Activated naive CD4-positive, alpha-beta T cell treated with anti-CD3 and anti-CD28 coated beads, Interleukin-2, amount 50 U/mL, for 72 hours (primary cell): Measurements from ENCODE around the gene RXFP4. TPM values are rescaled to one million over a fixed set of nuclear protein-coding genes. Genes with fewer than 3 reads are reported as not detected.

Experiments
- ATAC-seq, 2 donors: fragments of 150-1000 bp; cut with Tn5 transposase; 2 replicates each; pipeline ENCODE4 v1.10.0; 2021; ENCODE audit warnings: mild to moderate bottlenecking in 2 of 2, moderate library complexity in 2 of 2
- DNase-seq, 2 donors: peaks; one replicate each; pipeline ENCODE4 v3.0.0; 2021 to 2022; ENCODE audit warnings: low spot score in 2 of 2
- H3K27ac Mint-ChIP-seq, 2 donors: one replicate each; pipeline ENCODE4 v1.8.0; 2022; ENCODE audit warnings: mild to moderate bottlenecking in 2 of 2, mixed read lengths in 2 of 2
- H3K36me3 Mint-ChIP-seq, 2 donors: one replicate each; pipeline ENCODE4 v1.8.0; 2022; ENCODE audit warnings: mixed read lengths in 2 of 2
- H3K9me3 Mint-ChIP-seq, 2 donors: one replicate each; pipeline ENCODE4 v1.8.0; 2022; ENCODE audit warnings: mixed read lengths in 2 of 2
- total RNA-seq, 2 donors: library from RNA; stranded (reverse); gene quantifications; one replicate each; pipeline ENCODE4 v1.2.3, GENCODE V29; 2022

RXFP4 gene
- total RNA-seq, 2 donors from 2014 or later = not detected

GRCh38 chr1:155967341-155968050 is 26.1 kb downstream of the RXFP4 start:
- peaks cover 10 to 11% of the 10 kb centered on the region in 2 donors for H3K36me3 Mint-ChIP-seq
- no peak for DNase-seq
- no peaks in the 10 kb centered on the region for H3K9me3 Mint-ChIP-seq
- peak overlapping the region; percentile 87 to 97 for H3K27ac Mint-ChIP-seq
- no peak for ATAC-seq

DNA sequence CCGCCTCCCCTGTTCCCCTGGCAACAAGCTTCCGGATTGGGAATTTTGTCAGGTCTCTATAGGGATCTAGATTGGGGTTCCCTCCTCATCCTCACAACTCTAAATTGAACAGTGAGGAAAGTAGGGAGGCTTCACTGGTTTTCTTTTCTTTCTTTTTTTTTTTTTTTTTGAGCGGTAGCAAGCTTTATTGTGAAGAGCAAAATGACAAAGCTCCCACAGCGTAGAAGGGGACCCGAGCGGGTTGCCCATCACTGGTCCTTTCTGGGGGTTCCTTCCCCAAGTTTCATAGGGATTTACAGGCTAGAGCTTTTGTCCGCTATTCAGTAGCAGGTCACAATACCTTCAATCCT is 26.6 kb downstream of the RXFP4 start:
- Mint-ChIP-seq H3K27ac (peak overlapping the region; percentile 87 to 97), H3K9me3 (no peaks in the 10 kb centered on the region), H3K36me3 (peaks cover 10 to 16% of the 10 kb centered on the region in 2 donors)
- ATAC-seq (no peak), DNase-seq (no peak)

GRCh38 chr1:155968670-155969069 is 27.2 kb downstream of the RXFP4 start:
- ATAC-seq (no peak), DNase-seq (no peak)
- peaks cover 10 to 20% of the 10 kb centered on the region in 2 donors for H3K36me3 Mint-ChIP-seq
- H3K27ac Mint-ChIP-seq = peak overlapping the region; percentile 87 to 97
- no peaks in the 10 kb centered on the region for H3K9me3 Mint-ChIP-seq

DNA sequence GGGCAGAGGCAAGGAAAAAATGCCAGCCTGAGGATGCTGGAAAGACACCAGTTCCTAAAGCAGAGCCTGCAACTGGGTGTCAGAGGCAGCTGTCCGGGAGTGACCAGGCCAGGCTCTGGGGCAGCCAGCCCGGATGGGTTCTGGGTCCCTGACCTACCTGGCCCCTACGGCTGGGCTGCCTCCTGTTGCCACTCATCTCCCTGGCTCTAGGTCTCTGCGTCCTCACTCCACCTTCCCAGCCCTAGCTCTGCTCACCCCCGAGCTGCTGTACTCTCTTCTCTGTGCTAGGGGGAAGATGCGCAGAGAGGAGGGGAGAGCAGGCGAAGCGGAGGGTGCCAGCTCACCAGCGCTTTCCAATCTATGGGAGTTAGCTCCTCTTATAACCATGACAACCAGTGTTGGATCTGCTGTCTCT is 27.9 kb downstream of the RXFP4 start:
- peaks cover 14 to 24% of the 10 kb centered on the region in 2 donors for H3K36me3 Mint-ChIP-seq
- H3K9me3 Mint-ChIP-seq = no peaks in the 10 kb centered on the region

GRCh38 chr1:155970531-155971167 is 29.2 kb downstream of the RXFP4 start:
- H3K27ac Mint-ChIP-seq = peak overlapping the region; percentile 87 to 91
- DNase-seq (peak in 1 of 2 donors; percentile 78), ATAC-seq (peak; percentile 72 to 94)
- H3K36me3 Mint-ChIP-seq = peaks cover 27 to 28% of the 10 kb centered on the region in 2 donors
- H3K9me3 Mint-ChIP-seq = no peaks in the 10 kb centered on the region

More for the DNA sequence above, 27.9 kb downstream of the RXFP4 start:
- peak overlapping the region; percentile 87 to 91 for H3K27ac Mint-ChIP-seq
- ATAC-seq = no peak
- DNase-seq = no peak

DNA sequence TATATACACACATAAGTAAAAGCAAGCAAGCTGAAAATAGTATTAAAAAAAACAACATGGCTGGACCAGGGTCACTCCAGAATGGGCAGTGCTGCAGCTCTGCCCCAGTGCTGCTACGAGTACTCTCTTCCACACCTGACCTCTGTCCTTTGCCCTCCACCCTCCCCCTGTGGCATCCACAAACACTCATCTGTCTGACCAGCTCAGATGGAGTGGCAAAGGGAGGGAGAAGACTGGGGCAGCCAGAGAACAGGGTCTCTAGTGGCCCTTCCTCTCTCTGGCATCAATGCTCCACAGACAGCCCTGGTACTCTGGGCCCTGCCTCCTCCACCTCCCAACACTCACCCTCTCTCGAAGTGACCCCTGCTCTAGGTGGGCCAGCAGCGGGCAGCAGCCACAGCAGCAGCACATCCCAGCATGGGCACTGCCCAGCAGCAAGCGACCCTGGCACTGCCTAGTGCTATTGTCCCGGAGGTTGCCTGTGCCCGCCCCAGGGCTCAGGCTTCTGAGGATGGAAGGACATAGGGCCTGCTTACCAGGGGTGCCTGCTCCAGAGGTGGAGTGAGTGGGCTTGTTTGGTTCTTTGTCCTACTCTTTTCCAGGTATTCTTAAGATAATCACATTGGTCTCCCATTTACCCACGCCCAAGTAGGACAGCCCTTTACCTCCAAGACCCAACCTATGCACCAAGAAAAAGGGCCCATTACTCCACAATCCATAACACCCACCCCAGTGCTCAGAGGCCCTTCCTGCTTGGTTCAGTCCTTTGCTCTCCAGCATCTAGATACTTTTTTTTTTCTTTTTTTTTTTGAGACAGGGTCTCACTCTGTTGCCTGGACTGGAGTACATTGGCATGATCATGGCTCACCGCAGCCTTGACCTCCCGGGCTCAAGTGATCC is 30.7 kb downstream of the RXFP4 start:
- no peak for ATAC-seq
- Mint-ChIP-seq H3K9me3 (no peaks in the 10 kb centered on the region), H3K27ac (peak overlapping the region; percentile 89 to 96), H3K36me3 (peaks cover 42% of the 10 kb centered on the region in 2 donors)
- DNase-seq = no peak

GRCh38 chr1:155973723-155974122 is 32.3 kb downstream of the RXFP4 start:
- H3K27ac Mint-ChIP-seq = peak overlapping the region; percentile 89 to 96
- H3K9me3 Mint-ChIP-seq = no peaks in the 10 kb centered on the region
- ATAC-seq (no peak), DNase-seq (no peak)
- peaks cover 42 to 47% of the 10 kb centered on the region in 2 donors for H3K36me3 Mint-ChIP-seq

DNA sequence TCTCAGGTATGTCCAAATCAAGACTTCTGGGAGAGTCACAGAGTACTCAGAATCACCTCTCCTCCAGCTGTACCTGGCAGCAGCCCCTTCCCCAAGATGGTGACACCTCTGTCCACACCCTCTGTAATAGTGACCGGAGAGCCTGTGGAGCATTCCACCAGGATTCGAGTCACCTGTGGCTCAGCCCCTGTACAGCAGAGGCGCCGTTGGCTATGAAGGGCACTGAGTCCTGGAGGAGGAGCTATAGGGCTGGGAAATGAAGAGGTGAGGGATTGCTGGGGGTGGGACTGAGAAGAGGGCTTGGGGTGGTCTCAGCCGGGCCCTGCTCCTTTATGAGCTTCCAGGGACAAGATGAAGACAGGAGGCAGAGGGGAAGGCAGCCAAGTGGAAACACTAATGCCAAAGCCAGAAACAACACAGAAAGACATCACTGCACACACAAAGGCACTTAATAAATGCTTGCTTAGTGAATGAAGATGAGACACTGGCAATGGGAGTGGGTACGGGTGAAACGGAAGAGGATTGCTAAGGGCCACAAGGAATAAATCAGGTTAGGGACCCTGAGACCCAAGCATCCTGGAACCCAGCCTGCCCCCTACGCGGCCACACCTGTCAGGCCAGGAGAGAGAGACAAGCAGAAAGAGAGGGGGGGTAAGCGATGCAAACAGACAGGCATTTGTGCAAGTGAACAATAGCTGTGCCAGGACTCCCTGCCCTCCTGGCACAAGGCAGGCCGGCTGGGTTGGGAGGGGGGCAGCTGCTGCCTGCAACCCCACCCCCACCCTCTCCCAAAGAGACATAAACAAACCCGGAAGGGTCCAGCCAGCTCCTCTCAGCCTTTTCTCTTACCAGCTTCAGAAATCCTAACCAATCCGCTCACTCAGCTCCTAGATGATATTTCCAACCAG is 33.0 kb downstream of the RXFP4 start:
- no peak for DNase-seq
- no peaks in the 10 kb centered on the region for H3K9me3 Mint-ChIP-seq
- H3K27ac Mint-ChIP-seq = peak overlapping the region; percentile 89 to 93
- peaks cover 47 to 54% of the 10 kb centered on the region in 2 donors for H3K36me3 Mint-ChIP-seq
- ATAC-seq = no peak

DNA sequence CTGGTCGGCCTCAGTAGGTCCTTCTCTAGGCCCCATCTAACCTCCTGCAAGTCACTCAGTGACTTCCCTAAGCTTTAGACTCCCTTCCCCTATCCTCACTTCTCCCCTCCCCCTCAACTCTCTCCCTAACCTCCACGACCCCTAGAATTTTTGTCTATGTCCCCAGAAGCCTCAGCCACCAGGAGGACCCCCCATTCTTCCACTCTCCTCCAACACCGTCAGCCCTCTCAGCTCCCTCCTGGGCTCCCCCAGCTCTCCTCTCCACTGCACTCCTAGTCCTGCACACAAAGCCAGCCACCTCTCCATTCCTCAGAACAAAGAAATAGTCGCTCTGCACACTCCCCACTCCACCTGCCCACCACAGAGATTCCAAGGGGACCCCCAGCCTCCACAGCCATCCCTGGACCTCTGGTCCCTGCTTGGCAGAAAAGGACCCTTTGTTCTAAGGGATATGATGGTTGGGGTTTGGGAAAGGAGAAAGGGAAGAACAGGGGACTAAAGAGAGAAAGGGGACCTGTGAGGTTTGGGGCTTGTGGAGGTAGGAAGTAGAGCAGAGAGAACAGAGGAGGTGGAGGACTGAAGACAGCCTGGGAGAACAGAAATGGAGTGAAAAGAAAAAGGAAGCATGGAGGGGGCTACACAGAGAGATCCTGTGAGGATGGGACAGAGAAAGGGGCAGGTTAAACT is 34.1 kb downstream of the RXFP4 start:
- DNase-seq (no peak), ATAC-seq (no peak)
- Mint-ChIP-seq H3K27ac (peak overlapping the region; percentile 48 to 89), H3K36me3 (peaks cover 53 to 58% of the 10 kb centered on the region in 2 donors), H3K9me3 (no peaks in the 10 kb centered on the region)

DNA sequence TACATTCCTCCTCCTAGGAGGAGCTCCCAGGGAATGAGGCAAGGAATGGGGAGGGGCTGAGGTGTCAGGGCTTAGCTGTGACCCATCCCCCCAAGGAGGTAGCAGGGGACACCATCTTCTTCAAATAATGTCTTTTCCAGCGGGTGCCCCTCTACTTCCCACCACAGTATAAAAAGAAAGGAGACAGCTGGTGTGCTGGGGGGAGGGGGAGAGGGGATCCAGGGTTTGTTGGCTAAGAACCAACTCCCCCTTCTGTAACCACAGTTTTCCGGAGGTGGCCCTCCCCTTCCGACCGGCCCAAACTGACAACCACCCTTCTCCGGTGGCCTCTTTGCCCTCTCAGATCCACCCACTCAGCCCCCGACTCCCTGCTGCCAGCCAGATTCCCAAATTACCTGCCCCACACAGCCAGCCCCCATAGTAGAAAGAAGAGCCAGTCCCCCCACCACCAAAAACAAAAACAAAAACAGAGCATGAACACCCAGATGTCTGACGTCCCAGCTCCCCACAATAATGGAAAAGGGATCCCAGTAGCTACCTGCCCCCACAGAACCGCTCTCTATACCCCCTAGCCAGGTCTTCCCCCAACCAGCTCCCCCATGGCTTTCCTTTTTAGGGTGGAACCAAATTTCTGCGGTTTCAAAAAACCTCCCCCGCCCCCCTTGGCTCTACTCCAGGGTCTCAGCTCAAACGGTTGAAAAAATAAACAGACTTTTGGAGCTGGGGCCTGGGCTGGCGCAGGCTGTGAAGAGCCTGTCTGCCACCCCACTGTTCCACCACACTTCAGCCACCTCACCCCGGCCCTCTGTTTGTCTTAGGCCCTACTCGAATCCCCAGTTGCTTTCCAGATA is 34.8 kb downstream of the RXFP4 start:
- H3K36me3 Mint-ChIP-seq = peaks cover 60 to 61% of the 10 kb centered on the region in 2 donors
- ATAC-seq (peak in 1 of 2 donors; percentile 29), DNase-seq (peak in 1 of 2 donors; percentile 34)
- peak overlapping the region; percentile 89 to 95 for H3K27ac Mint-ChIP-seq
- no peaks in the 10 kb centered on the region for H3K9me3 Mint-ChIP-seq

DNA sequence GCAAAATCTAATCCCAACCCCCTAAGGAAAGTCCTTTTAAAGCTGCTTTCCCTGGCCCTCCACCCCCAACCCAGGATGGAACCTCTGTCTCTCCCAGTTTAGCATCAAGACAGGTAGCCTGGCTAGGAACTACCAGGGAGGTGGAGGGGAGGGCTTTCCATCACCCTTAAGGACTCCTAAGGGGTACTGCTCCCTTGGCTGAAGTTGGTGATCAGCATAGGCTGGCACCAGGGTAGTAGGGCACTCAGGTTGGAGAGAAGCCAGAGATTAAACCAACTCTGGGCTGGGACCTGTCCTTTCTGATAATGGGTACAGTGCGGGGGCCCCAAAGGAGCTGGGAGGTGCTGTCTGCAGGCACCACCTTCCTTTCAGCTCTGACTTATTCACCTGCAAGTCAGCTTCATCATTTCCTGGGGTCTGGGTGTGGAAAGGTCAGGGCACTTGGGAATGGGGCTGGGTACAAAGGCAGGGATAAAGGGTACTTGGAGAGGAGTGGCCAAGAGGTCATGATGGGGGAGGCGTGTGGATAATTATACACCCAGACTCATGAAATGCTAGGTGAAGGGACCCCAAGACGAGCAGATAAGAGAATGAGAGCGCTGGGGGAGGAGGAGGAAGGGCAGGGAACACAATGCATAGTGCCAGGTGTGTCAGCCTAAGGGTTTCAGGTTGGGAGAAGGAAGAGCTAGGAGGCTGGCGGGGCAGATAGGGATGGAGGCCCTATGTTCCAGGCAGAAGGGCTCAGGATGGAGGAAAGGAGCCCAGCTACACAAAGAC is 35.7 kb downstream of the RXFP4 start:
- H3K27ac Mint-ChIP-seq = peak overlapping the region; percentile 89 to 95
- DNase-seq = peak in 1 of 2 donors; percentile 28
- H3K36me3 Mint-ChIP-seq = peaks cover 63 to 65% of the 10 kb centered on the region in 2 donors
- ATAC-seq = peak; percentile 7 to 31
- H3K9me3 Mint-ChIP-seq = no peaks in the 10 kb centered on the region

- H3K36me3 Mint-ChIP-seq = peaks cover 59 to 63% of the 10 kb centered on the region in 2 donors
- H3K27ac Mint-ChIP-seq = peak overlapping the region; percentile 89 to 95
- DNase-seq (peak; percentile 42 to 82), ATAC-seq (peak; percentile 31 to 69)
- H3K9me3 Mint-ChIP-seq = no peaks in the 10 kb centered on the region
Measured at GRCh38 chr1:155977690-155978324, 36.4 kb downstream of the RXFP4 start.

DNA sequence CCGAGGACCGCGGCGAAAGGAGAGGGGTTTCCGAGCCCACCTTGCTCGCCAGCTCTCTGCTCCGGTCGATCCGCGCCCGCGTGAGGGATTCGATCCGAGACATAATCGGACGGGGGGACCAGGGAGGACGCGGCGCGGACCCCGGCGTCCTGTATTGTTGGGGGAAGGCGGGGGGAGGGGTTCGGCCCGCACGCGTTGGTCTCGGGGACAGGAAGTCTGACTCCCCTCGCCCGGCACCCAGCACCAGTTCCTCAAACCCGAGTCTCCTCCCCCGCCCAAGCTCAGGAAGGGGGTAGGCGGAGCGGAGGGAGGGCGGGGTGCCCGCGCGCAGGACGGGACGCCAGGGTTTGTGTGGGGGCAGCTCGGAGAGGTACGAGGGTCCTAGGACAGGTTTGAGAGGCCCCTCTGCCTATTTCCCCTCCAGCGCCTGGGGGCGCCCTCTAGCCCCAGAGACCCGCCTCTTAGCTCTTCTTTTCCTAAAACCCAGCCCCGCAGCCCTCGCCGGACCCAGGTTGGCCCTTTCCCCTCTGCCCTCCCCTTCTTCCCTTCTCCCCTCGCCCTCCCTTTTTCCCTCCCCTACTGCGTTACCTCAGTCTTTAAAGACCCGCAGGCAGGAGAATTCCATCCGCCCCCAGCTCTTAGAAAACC is 37.0 kb downstream of the RXFP4 start, which contains the start of gene ARHGEF2:
Gene ARHGEF2, minus strand, starts transcription at position 223 of the 648 bp plus-strand sequence. Its CDS starts 120 bp downstream, at position 103.
- peak; percentile 67 to 80 for ATAC-seq
- Mint-ChIP-seq H3K27ac (peak within 1 kb of the TSS; percentile 89 to 96), H3K36me3 (peaks cover 53 to 63% of the 10 kb centered on the region in 2 donors), H3K9me3 (no peaks in the 10 kb centered on the region)
- DNase-seq = peak; percentile 75 to 82
